NCI-H1048 (cell line): ENCODE measurements around the gene TMOD4.

Source experiments
- DNase-seq: peaks from one replicate; lab custom pipeline; 2025; lab: John Stamatoyannopoulos, UW

The TMOD4 gene

GRCh38 chr1:151142411-151143056 lies 33.2 kb downstream of the TMOD4 start:
- no peak for DNase-seq

- no peak for DNase-seq
These were observed 38.0 kb downstream of the TMOD4 start for GRCh38 chr1:151137789-151138188.

- DNase-seq = no peak
These were observed 40.1 kb downstream of the TMOD4 start for GRCh38 chr1:151135433-151136385.

GRCh38 chr1:151134991-151135390 lies 40.8 kb downstream of the TMOD4 start:
- no peak for DNase-seq

- DNase-seq = no peak
These were observed 41.4 kb downstream of the TMOD4 start for GRCh38 chr1:151134396-151134795.

- no peak for DNase-seq
These were observed 42.6 kb downstream of the TMOD4 start for GRCh38 chr1:151133018-151133806.

GRCh38 chr1:151132335-151133017 lies 43.3 kb downstream of the TMOD4 start:
- no peak for DNase-seq

- DNase-seq = no peak
These were observed 44.0 kb downstream of the TMOD4 start for GRCh38 chr1:151131701-151132334.

- no peak for DNase-seq
These were observed 44.7 kb downstream of the TMOD4 start for GRCh38 chr1:151130987-151131586.

- DNase-seq = no peak
These were observed 47.0 kb downstream of the TMOD4 start for GRCh38 chr1:151128800-151129199.

GRCh38 chr1:151124763-151125403 lies 50.9 kb downstream of the TMOD4 start:
- no peak for DNase-seq
